HG02678 (cell line): ENCODE data around the gene MAML3.
"Not testable (repeated sequence)": the region's sequence is repeated elsewhere in the genome, so short reads cannot be mapped to it uniquely, and the experiment has no call there.

Experiments used
- ATAC-seq: cut with Tn5 transposase; IDR thresholded peaks from one replicate; pipeline ENCODE4 v1.9.1; 2021; ENCODE audit warnings: mild to moderate bottlenecking, moderate library complexity; ENCODE audit not compliant: unreplicated experiment

Gene MAML3

GRCh38 chr4:139712882-139713281, 441.1 kb downstream of the MAML3 start:
- no peak for ATAC-seq

- ATAC-seq: no peak
These were observed 442.5 kb downstream of the MAML3 start for GRCh38 chr4:139711461-139711860.

GRCh38 chr4:139710073-139710472, 443.9 kb downstream of the MAML3 start:
- no peak for ATAC-seq

DNA sequence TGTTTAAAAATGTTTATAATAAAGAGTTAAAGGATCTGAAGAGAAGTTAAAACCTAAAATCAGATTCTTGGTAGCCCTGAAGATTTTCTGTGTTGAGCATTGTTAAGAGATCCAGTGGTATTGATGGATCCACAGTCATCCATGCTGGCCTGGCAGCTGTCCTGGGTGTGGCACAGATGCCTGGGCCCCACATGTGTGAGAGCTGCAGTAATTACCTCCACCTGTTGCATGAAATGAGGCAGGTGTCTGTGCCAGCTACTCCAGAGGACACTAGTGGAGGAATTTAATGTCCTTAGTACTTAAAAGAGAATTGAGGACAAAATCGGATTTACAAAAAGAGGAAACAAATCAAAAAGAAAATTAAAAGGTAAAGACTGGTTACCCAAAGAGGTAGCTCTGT, 444.3 kb downstream of the MAML3 start:
- no peak for ATAC-seq

GRCh38 chr4:139704915-139705485, 449.0 kb downstream of the MAML3 start:
- no peak for ATAC-seq

- ATAC-seq: no peak
These were observed 453.4 kb downstream of the MAML3 start for GRCh38 chr4:139700568-139700967.

DNA sequence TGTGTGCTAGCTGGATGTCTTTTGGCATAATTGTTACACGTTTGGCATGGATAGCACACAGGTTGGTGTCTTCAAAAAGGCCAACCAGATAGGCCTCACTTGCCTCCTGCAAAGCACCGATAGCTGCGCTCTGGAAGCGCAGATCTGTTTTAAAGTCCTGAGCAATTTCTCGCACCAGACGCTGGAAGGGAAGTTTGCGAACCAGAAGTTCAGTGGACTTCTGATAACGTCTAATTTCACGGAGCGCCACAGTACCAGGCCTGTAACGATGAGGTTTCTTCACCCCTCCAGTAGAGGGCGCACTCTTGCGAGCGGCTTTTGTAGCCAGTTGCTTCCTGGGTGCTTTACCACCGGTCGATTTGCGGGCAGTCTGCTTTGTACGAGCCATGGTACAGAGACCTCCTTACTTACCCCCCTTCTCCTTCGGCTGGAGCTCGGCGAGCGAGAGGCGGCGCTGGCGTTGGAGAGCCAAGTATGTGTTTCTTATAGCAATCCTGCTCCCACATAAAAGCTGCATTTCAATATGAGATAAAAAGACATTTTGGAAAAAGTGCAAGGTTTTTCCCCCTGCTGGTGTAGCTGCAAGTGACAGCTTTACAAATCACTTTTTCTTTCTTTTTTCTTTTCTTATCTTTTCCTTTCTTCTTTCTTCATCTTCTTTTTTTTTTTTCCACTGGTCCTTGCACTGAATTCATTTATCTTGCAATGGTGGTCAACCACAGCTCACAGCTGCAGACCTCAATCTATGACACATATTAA, 455.6 kb downstream of the MAML3 start:
- not testable (repeated sequence) for ATAC-seq

DNA sequence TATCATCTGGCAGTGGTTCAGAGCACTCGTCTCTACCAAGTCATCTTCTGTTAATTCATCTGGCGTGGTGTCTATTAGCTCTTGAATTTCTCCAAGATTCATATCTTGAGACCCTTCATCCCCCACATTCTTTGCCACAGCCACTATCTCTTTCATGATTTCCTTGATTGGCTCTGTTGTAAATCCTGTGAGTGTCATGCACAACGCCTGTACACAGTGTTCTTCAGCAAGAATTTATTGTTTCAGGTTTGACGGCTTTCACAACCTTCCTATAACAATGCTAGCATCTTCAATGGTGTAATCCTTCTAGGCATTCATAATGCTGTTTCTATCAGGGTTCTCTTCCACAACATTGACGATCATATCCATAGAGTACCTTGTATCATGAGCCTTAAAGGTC, 457.5 kb downstream of the MAML3 start:
- no peak for ATAC-seq

GRCh38 chr4:139694522-139695107, 459.4 kb downstream of the MAML3 start:
- ATAC-seq: no peak

GRCh38 chr4:139692309-139693012, 461.5 kb downstream of the MAML3 start:
- no peak for ATAC-seq

- ATAC-seq: no peak
These were observed 463.6 kb downstream of the MAML3 start for GRCh38 chr4:139690419-139690818.

GRCh38 chr4:139689093-139689722, 464.8 kb downstream of the MAML3 start:
- no peak for ATAC-seq

- no peak for ATAC-seq
These were observed 467.0 kb downstream of the MAML3 start for GRCh38 chr4:139686988-139687387.

GRCh38 chr4:139686130-139686529, 467.9 kb downstream of the MAML3 start:
- no peak for ATAC-seq

DNA sequence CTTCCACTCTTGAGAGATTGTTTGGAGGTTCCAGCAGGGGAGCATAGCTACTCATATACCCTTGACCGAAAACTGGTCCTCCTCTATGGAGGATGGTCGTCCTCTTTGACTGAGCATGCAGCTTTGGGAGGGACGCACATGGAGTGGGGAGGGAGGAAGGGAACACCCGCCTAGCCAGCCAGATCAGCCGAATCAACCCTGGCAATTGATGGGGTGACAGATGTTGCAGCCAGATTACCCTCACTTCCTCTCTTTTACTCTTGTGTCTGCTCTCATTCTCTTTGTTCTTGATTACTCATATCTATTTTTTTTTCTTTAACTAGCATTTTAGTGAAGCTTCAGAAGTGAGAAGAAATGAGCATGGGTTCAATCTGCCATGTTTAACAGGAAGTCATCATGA, 468.8 kb downstream of the MAML3 start:
- ATAC-seq: no peak

DNA sequence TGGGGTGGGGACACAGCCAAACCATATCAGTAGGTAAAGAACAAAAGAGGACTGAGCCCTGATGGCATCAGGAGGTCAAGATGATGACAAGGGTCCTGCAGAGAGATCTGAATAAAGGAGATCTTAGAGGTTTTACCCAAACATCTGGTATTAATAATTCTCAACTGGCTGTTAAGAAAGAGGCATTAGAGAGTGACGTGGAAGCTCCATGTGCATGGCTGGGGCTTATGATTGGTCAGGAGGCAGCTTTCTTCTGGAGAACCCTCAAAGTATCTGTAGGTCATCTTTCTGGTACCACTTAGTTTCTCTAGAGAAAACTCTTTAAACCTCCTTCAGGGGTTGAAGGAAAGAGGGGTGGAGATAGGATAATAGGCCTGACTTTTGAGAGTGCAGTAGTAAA, 469.6 kb downstream of the MAML3 start:
- no peak for ATAC-seq

DNA sequence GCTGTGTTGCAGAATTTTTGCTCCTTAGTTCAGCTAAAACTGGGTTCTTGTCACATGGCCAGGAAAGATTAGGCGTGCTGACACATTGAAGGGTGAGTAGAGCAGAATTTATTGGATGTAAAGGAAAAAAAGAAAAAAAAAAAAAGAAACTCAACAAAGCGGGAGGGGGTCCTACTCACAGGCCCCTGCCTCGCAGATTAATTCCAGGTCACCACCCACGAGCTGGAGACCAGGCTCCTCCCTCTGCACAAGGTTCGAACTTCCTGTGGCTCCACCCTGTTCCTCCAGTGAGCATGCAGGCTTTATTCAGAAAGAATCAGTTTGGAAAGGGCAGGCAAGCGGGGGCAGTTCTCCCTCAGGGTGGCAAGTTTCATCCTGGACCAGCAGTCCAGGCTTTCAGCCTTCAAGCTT, 471.2 kb downstream of the MAML3 start:
- no peak for ATAC-seq

GRCh38 chr4:139682309-139682708, 471.7 kb downstream of the MAML3 start:
- no peak for ATAC-seq

DNA sequence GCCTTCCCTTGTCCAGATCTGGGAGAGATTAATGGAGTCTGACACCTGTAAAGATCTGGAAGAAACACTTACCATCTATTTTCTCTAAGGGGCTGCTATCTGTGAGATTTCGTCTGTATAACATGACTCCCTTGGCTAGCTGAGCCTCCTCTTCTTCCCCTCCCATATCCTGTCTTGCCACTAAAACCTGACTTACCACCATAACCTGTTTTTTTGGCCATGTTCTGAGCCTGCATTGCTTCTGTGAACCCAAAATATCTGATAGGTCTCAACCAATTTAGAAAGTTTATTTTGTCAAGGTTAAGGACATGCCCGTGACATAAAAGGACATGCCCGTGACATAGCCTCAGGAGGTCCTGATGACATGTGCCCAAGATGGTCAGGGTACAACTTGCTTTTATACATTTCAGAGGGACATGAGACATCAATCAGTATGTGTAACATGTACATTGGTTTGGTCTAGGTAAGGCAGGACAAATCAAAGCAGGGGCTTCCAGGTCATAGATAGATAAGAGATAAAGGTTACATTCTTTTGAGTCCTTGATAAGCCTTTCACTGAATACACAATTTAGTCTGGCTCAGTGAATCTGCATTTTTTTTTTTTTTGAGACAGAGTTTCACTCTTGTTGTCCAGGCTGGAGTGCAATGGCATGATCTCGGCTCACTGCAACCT, 476.9 kb downstream of the MAML3 start:
- no peak for ATAC-seq

- no peak for ATAC-seq
These were observed 477.6 kb downstream of the MAML3 start for GRCh38 chr4:139676365-139676764.

- ATAC-seq: no peak
These were observed 478.3 kb downstream of the MAML3 start for GRCh38 chr4:139675651-139676050.
